Left ventricle myocardium inferior (tissue), 1 donor: ENCODE data around the gene RTL3. TPM values are rescaled to one million over a fixed set of nuclear protein-coding genes. Genes with fewer than 3 reads are reported as not detected.

ENCODE experiments used
- DNase-seq: peaks from one replicate; pipeline ENCODE4 v3.0.0-alpha.2; 2020
- H3K27ac ChIP-seq: fragments of 200-600 bp; replicated peaks from 2 replicates; pipeline ENCODE4 v1.8.0; 2021
- H3K27me3 ChIP-seq: fragments of 200-600 bp; 2 replicates; pipeline ENCODE4 v1.8.0; 2021; ENCODE audit warnings: low read depth
- H3K36me3 ChIP-seq: fragments of 200-600 bp; 2 replicates; pipeline ENCODE4 v1.8.0; 2021
- H3K4me1 ChIP-seq: fragments of 200-600 bp; 2 replicates; pipeline ENCODE4 v1.8.0; 2021
- H3K4me3 ChIP-seq: fragments of 200-600 bp; 2 replicates; pipeline ENCODE4 v1.8.0; 2021; ENCODE audit warnings: mild to moderate bottlenecking, moderate library complexity
- H3K9me3 ChIP-seq: fragments of 200-600 bp; replicated peaks from 2 replicates; pipeline ENCODE4 v1.8.0; 2021
- intact Hi-C: fragments of 100-400 bp; cut with micrococcal nuclease; formaldehyde crosslinking; loops from one replicate; pipeline ENCODE4 v1.11.0; 2022
- total RNA-seq: library from RNA; stranded (reverse); fragmentation: NEBNext Ultra II Directional; extraction: Animal tissue kit (Norgen Biotek cat#: 25700); gene quantifications from one replicate; pipeline ENCODE4 v1.2.1, GENCODE V29; 2021
- TF ChIP-seq, protein P1 (sequence below): fragments of 200-600 bp; IDR thresholded peaks from 2 replicates; pipeline ENCODE4 v1.8.0; 2021; ENCODE audit warnings: antibody characterized with exemption, mild to moderate bottlenecking, borderline replicate concordance
- donor health status: DM: no; HTN: yes; CAD: no; lungs with severe emphysema.

The RTL3 gene
- total RNA-seq, 1 donor from 2014 or later: 0.14 TPM

- H3K4me3 ChIP-seq: no peak overlapping the region
- TF ChIP-seq, protein P1, sequence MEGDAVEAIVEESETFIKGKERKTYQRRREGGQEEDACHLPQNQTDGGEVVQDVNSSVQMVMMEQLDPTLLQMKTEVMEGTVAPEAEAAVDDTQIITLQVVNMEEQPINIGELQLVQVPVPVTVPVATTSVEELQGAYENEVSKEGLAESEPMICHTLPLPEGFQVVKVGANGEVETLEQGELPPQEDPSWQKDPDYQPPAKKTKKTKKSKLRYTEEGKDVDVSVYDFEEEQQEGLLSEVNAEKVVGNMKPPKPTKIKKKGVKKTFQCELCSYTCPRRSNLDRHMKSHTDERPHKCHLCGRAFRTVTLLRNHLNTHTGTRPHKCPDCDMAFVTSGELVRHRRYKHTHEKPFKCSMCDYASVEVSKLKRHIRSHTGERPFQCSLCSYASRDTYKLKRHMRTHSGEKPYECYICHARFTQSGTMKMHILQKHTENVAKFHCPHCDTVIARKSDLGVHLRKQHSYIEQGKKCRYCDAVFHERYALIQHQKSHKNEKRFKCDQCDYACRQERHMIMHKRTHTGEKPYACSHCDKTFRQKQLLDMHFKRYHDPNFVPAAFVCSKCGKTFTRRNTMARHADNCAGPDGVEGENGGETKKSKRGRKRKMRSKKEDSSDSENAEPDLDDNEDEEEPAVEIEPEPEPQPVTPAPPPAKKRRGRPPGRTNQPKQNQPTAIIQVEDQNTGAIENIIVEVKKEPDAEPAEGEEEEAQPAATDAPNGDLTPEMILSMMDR: no peak
- DNase-seq: no peak
- H3K27ac ChIP-seq: no peak overlapping the region
- H3K36me3 ChIP-seq: no peaks in the 10 kb centered on the region
- H3K9me3 ChIP-seq: no peaks in the 10 kb centered on the region
- intact Hi-C loops: no loop called here
- no peaks in the 10 kb centered on the region for H3K27me3 ChIP-seq
- no peaks in the 10 kb centered on the region for H3K4me1 ChIP-seq
Measured at GRCh38 chrX:78618987-78619386, 40.1 kb downstream of the RTL3 start.

- H3K4me3 ChIP-seq: no peak overlapping the region
- TF ChIP-seq, protein P1: no peak
- no peak for DNase-seq
- H3K27me3 ChIP-seq: no peaks in the 10 kb centered on the region
- intact Hi-C loops: no loop called here
- H3K9me3 ChIP-seq: no peaks in the 10 kb centered on the region
- H3K36me3 ChIP-seq: no peaks in the 10 kb centered on the region
- H3K4me1 ChIP-seq: no peaks in the 10 kb centered on the region
- no peak overlapping the region for H3K27ac ChIP-seq
Measured at GRCh38 chrX:78614264-78614663, 44.9 kb downstream of the RTL3 start.

Other genes starting within 250 kb of the RTL3 start
- gene LPAR4, start 88.4 kb upstream of the RTL3 start, total RNA-seq: 0.36 TPM